PC-9 (cell line): ENCODE data around the gene PSMC5.

Experiments
- CTCF ChIP-seq: fragments of 200-600 bp; sonication (generic); conservative IDR thresholded peaks from 2 replicates; pipeline ENCODE4 v1.6.1; 2017; ENCODE audit warnings: mixed run types, antibody characterized with exemption, mild to moderate bottlenecking, moderate library complexity
- EZH2 ChIP-seq: fragments of 200-600 bp; sonication (generic); IDR thresholded peaks from 2 replicates; pipeline ENCODE4 v1.8.0; 2017; ENCODE audit warnings: antibody characterized with exemption, low read depth

- TF ChIP-seq CTCF (no peak), EZH2 (no peak)
These were observed 3.8 kb downstream of the PSMC5 start for GRCh38 chr17:63830904-63831491.
